H7 (cell line): ENCODE results near the gene RUNDC1. TPM values are rescaled to one million over a fixed set of nuclear protein-coding genes. Genes with fewer than 3 reads are reported as not detected.
"Not testable (repeated sequence)": the region's sequence is repeated elsewhere in the genome, so short reads cannot be mapped to it uniquely, and the experiment has no call there.

Experiments
- DNase-seq: peaks from one replicate; pipeline ENCODE4 v3.0.0; 2012
- H3K27me3 ChIP-seq: 2 replicates; pipeline ENCODE4 v1.6.0; 2011; ENCODE audit warnings: mild to moderate bottlenecking, low read length; ENCODE audit not compliant: control insufficient read depth, insufficient read depth
- H3K36me3 ChIP-seq: replicated peaks from 2 replicates; pipeline ENCODE4 v1.5.1; 2011; ENCODE audit warnings: low read length; ENCODE audit not compliant: control insufficient read depth, insufficient read depth
- H3K4me3 ChIP-seq: 2 replicates; pipeline ENCODE4 v1.5.1; 2011; ENCODE audit warnings: low read depth, mild to moderate bottlenecking, control low read depth, low read length, moderate library complexity; ENCODE audit not compliant: insufficient read depth
- total RNA-seq: library from RNA; depleted of rRNA; stranded (reverse); fragments of >200 nt; shearing (Covaris generic); gene quantifications from 2 replicates; pipeline ENCODE4 v1.2.3, GENCODE V29; 2014; rRNA removed

Gene RUNDC1
- 7.7 and 8.3 TPM in 2 replicates for total RNA-seq

DNA sequence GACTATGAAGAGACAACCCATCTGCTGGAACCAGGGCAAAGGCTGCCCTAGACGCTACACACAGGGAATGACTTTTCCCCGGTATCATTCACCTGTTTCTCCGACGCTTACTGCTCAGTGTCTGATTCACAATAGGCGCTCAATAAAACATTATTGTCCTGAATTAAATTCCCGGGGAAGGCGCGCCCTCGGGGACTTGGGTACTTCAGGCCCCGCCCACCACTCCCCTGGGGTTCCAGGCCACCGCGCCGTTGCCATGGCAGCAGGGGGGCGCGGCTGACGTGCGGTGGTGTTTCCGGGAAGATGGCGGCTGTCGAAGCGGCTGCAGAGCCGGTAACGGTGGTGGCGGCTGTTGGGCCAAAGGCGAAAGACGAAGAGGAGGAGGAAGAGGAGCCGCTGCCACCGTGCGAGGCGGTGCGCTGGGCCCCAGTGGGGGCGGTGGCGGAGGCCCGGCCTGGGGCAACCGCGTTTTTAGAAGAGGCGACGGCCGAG, at the start of gene RUNDC1:
Gene RUNDC1, plus strand, starts transcription at position 292 of the 492 bp plus-strand sequence. Its CDS starts 12 bp downstream, at position 304.
- Histone ChIP-seq H3K27me3 (no peaks in the 10 kb centered on the region), H3K4me3 (peak within 1 kb of the TSS; percentile 85), H3K36me3 (no peaks in the 10 kb centered on the region)
- DNase-seq, result peak; percentile 98

DNA sequence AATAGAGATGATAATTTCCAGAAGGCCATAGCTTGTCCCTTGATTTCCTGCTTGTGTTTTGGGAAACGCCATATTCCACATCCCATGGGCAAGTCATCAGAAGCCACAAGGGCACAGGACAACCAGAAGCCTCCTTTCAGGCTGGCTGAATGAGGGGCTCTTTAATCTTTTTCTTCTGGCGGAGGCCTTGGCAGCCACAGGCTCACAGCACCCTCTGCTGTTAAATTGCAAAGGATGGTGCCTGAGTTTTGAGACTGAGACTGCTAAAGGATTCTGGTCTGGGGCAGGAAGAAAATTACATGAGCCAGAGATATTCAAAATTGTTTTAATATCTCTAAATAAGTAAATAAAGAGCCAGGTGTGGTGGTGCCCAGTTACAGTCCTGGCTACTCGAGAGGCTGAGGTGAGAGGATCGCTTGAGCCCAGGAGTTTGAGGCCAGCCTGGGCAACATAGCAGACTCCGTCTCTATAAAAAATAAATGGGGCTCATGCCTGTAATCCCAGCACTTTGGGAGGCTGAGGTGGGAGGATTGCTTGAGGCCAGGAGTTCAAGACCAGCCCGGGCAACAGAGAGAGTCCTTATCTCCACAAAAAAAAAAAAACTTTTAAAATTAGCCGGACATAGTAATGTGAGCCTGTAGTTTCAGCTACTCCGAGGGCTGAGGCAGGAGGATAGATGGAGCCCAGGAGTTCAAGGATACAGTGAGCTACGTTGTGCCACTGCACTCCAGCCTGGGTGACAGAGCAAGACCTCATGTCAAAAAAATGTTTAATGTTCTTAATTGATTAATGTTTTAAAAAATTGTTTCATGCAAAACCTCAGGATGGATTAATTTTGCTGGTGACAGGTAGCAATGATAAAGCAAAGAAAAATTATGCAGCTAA, 42.4 kb upstream of the RUNDC1 start:
- H3K4me3 ChIP-seq, result no peak overlapping the region
- no peaks in the 10 kb centered on the region; the same call in 1 of the 2 replicates for H3K27me3 ChIP-seq
- DNase-seq, result peak; percentile 81
- no peaks in the 10 kb centered on the region for H3K36me3 ChIP-seq

DNA sequence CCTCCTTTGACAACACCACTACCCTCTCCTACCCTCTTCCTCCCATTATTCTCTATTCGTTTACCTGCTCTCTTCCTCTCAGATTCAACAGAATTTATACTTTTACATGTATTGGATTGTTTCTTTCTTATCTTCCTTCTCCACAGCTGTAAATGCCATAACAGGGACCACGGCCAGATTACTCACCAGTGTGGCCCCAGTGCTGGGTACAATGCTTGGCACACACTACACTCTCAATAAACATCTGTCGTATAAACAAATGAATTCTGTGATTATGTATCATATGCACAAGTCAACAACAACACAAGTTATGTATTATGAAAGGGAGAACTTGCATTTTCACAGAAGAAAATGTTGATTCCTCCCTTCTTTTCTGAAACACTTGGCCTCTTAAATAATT, 36.2 kb upstream of the RUNDC1 start:
- DNase-seq, result no peak
- Histone ChIP-seq H3K27me3 (no peaks in the 10 kb centered on the region; the same call in 1 of the 2 replicates), H3K36me3 (no peaks in the 10 kb centered on the region), H3K4me3 (no peak overlapping the region)

DNA sequence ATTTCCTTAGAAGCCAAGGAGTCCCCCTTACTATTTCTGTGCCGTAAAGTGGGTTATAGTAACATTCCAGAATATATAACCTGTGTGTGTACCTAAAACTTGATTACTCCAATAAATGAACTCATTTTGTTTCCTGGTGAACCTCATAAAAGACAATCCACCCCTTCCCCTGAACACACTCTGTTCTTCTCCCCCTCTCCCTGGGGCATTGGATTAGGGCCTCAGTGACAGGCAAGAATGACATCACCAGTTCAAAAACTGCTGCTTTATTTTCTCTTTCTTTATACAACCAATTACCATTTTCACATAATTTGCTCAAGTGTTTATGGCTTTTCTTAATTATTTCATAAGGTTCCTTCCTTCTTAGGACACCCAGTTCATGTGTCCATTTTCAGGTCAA, 33.6 kb upstream of the RUNDC1 start:
- no peak overlapping the region for H3K4me3 ChIP-seq
- no peak for DNase-seq
- H3K36me3 ChIP-seq, result peaks cover 6% of the 10 kb centered on the region
- H3K27me3 ChIP-seq, result no peaks in the 10 kb centered on the region

DNA sequence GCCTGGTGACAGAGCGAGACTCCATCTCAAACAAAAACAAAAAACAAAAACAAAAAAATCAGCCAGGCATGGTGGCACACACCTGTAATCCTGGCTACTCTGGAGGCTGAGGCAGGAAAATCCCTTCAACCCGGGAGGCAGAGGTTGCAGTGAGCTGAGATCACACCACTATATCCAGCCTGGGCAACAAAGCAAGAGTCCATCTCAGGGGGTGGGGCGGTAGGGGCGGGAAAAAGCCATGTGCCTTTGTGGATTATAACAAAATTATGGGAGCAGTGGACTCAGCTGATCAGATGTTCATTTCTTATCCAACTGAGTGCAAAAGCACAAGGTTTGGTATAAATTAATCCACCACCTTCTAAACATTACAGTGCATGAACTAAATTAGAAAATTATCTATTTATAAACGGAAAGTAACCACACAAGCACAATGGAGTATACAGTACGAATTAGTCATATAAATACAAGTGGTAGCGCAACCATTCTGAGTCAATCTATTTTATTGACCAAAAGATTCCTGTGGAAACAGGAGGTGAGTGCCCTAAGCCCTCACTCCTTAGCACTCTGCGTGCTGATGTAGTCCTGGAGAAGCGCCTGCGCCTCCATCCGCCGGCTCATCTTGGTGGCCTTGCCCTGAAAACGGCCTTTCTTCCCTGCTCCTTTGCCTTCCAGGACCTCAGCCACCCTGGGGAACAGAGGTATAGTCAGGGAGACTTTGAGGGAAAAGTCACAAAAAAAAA, 30.2 kb upstream of the RUNDC1 start:
- DNase-seq, result no peak
- no peak overlapping the region for H3K4me3 ChIP-seq
- H3K36me3 ChIP-seq, result peaks cover 24% of the 10 kb centered on the region
- no peaks in the 10 kb centered on the region for H3K27me3 ChIP-seq

DNA sequence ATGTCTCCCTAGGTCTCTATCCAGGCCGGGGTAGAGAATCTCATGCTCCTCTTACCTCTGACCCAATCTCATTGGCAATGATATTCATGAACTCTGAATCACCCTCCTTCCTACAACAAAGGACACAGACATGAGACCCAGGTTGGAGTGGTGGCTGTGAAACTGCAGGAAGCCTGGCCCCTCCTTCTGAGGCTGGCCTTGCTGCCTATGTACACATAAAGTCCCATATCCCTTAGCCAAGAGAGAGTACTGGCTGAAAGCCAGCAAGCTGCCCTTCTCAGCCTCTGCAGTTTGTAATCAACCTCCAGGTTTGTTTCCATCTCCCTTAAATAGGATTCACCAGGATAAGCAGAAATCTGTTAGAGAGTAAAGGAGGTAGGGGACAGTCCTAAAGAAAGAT, 26.7 kb upstream of the RUNDC1 start:
- no peak for DNase-seq
- Histone ChIP-seq H3K4me3 (no peak overlapping the region), H3K36me3 (peaks cover 38% of the 10 kb centered on the region), H3K27me3 (no peaks in the 10 kb centered on the region)

DNA sequence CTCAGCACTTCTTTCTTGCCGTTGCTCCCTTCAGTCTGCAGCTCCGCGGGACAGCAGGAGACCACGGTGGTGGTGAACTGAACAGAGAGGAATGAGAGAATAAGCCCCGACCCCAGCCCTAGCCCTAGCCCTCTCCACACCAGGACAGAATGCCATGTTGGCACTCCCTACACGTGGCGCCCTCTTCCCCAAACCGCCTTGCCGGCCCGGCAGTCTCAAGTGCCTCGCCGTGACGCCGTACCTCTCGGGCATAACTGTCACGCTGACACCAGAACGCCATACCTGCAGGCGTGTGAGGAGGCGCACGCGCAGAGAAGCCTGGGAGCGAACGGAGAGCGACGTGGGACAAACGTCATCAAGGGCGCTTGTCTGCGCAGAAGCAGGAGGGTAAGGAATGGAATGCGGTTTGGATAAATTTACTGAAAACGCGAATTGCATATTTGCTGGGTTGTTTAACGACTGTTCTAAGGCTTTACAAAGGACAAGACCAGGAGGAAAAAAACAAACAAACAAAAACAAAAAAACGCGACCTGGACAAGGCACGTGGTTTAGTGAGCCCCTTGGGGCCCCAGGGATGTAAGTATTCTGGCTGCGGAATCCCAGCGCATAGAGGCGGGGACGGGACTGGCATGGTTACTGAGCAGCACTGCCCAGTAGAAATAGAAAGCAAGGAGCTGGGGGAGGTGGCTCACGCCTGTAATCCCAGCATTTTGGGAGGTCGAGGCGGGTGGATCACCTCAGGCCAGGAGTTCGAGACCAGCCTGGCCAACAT, 16.0 kb upstream of the RUNDC1 start, which contains the start of gene AARSD1:
Gene AARSD1, minus strand, starts transcription at position 294 of the 772 bp plus-strand sequence. Its CDS starts 14 bp downstream, at position 280.
- Histone ChIP-seq H3K4me3 (peak within 1 kb of the TSS; percentile 90), H3K36me3 (peaks cover 18% of the 10 kb centered on the region), H3K27me3 (no peaks in the 10 kb centered on the region)
- DNase-seq, result peak; percentile 86

DNA sequence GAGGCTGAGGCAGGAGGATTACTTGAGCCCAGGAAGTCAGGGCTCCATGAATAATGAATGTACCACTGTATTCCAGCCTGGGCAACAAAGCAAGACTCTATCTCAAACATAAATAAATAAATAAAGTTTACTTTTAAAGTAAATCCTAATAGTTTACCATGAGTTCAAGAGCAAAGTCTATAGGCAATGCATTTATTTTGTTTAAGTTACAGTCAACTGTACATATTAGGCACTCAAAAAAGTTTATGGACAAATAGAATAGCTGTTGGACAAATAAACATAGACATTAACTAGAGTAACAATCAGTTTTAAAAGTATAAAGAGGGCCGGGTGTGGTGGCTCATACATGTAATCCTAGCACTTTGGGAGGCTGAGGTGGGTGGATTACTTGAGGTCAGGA, 12.4 kb upstream of the RUNDC1 start:
- no peaks in the 10 kb centered on the region for H3K36me3 ChIP-seq
- no peak overlapping the region for H3K4me3 ChIP-seq
- no peaks in the 10 kb centered on the region for H3K27me3 ChIP-seq
- no peak for DNase-seq

DNA sequence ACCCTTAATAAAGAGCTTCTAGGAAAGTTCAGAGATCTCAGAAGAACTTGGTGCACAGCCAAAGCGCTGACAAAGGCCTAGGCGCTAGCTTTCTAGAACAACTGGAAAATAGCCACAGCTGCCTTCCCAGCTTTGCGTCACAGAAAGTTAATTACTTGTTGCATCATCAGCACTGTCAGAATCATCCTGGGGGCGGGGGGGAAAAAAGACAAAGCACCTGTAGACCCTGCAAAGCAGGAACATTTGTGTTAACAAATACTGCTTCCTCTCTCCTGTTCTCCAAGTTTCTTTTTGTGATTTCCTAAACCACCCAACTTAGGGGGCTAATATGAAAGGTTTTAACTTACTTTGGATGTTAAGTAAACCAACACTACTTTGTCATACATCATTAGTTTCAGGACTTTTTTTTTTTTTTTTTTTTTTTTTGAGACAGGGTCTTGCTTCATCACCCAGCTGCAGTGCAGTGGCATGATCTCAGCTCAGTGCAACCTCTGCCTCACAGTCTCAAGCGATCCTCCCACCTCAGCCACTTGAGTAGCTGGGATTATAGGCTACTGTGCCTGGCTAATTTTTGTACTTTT, 11.3 kb upstream of the RUNDC1 start:
- H3K4me3 ChIP-seq, result no peak overlapping the region
- H3K27me3 ChIP-seq, result no peaks in the 10 kb centered on the region
- no peak for DNase-seq
- no peaks in the 10 kb centered on the region for H3K36me3 ChIP-seq

DNA sequence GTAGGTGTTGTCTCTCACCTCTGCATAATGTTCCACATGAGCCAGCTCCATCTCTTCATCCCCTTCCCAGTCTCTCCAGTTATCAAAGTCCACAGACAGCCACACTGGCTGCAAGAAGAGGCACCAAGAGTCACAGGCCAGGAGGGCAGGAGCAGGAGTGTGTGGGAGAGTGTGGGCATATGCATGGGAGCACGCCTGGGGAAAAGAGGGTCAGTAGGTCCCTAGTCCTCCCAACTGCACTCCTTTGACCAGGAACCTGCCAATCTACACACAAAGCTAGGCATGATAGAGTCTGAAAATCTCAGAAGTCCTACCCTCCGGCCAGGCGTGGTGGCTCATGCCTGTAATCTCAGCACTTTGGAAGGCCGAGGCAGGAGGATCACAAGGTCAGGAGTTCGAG, 8.8 kb upstream of the RUNDC1 start:
- Histone ChIP-seq H3K27me3 (no peaks in the 10 kb centered on the region), H3K36me3 (no peaks in the 10 kb centered on the region), H3K4me3 (no peak overlapping the region)
- DNase-seq, result no peak

DNA sequence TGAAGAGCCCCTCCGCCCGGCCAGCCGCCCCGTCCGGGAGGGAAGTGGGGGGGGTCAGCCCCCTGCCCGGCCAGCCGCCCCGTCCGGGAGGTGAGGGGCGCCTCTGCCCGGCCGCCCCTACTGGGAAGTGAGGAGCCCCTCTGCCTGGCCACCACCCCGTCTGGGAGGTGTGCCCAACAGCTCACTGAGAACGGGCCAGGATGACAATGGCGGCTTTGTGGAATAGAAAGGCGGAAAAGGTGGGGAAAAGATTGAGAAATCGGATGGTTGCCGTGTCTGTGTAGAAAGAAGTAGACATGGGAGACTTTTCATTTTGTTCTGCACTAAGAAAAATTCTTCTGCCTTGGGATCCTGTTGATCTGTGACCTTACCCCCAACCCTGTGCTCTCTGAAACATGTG, 7.0 kb upstream of the RUNDC1 start:
- not testable (repeated sequence) for H3K27me3 ChIP-seq, H3K4me3 ChIP-seq, H3K36me3 ChIP-seq, DNase-seq

DNA sequence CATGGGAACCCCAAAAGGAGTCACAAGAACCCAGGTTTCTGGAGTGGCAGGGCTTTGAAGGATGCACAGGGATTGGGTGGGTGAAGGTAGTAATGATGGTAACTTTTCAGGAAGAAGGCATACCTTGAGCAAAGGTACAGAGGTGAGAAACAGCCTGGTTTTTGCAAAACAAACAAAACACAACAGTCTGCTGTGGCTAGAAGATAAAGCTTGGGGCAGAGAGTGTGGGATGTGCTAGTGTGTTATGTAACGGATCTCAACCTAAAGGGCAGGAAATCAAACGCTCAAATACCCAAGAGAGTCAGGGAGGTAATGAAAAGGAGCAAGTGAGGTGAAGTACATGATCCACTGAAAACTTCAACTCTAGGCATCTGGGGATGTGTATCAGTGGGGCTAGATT, 5.1 kb upstream of the RUNDC1 start:
- Histone ChIP-seq H3K27me3 (no peaks in the 10 kb centered on the region), H3K4me3 (no peak overlapping the region), H3K36me3 (no peaks in the 10 kb centered on the region)
- DNase-seq, result no peak

DNA sequence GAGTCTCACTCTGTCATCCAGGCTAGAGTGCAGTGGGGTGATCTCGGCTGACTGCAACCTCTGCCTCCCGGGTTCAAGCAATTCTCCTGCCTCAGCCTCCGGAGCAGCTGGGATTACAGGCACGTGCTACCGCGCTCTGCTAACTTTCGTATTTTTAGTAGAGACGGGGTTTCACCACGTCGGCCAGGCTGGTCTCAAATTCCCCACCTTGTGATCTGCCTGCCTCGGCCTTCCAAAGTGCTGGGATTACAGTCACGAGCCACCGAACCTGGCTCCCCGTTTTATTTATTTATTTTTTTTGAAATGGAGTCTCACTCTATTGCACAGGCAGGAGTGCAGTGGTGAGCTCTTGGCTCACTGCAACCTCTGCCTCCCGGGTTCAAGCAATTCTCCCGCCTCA, 4.7 kb upstream of the RUNDC1 start:
- not testable (repeated sequence) for DNase-seq, H3K4me3 ChIP-seq, H3K27me3 ChIP-seq, H3K36me3 ChIP-seq
